WTC11 (cell line): ENCODE results near the gene PPP2R2C. TPM values are rescaled to one million over a fixed set of nuclear protein-coding genes. Genes with fewer than 3 reads are reported as not detected.
A peak's percentile ranks its signal among the peaks of the same experiment; 100 is the strongest.

Experiments
- ATAC-seq: fragments of 200-7000 bp; cut with Tn5 transposase; 2 replicates; pipeline ENCODE4 v1.10.0; 2021; ENCODE audit warnings: mild to moderate bottlenecking, moderate library complexity
- CTCF ChIA-PET: fragments of 300-600 bp; sonication (Branson Sonifier 250); formaldehyde crosslinking; loops from one replicate; lab custom pipeline; 2021; ENCODE audit warnings: antibody characterized with exemption; lab: Charles Lee
- POLR2A ChIA-PET: fragments of 350-600 bp; sonication (Branson Sonifier 250); formaldehyde crosslinking; loops from one replicate; lab custom pipeline; 2021; ENCODE audit warnings: antibody characterized with exemption; lab: Charles Lee
- DNase-seq: peaks from one replicate; pipeline ENCODE4 v3.0.0; 2021; ENCODE audit warnings: low spot score
- H3K27ac Mint-ChIP-seq: 2 replicates; pipeline ENCODE4 v1.8.0; 2021; ENCODE audit warnings: mixed read lengths
- H3K27me3 Mint-ChIP-seq: 2 replicates; pipeline ENCODE4 v1.8.0; 2021; ENCODE audit warnings: low read depth, mild to moderate bottlenecking, moderate library complexity, mixed read lengths
- H3K36me3 Mint-ChIP-seq: 2 replicates; pipeline ENCODE4 v1.8.0; 2021; ENCODE audit warnings: mixed read lengths
- H3K4me1 Mint-ChIP-seq: 2 replicates; pipeline ENCODE4 v1.8.0; 2022; ENCODE audit warnings: mixed read lengths
- H3K4me3 Mint-ChIP-seq: 2 replicates; pipeline ENCODE4 v1.8.0; 2021; ENCODE audit warnings: mild to moderate bottlenecking, moderate library complexity, mixed read lengths
- H3K9me3 Mint-ChIP-seq: 2 replicates; pipeline ENCODE4 v1.8.0; 2021; ENCODE audit warnings: mixed read lengths
- ATF1 ChIP-seq: sonication (generic); formaldehyde crosslinking; IDR thresholded peaks from 2 replicates; pipeline ENCODE4 v1.8.1; 2023; ENCODE audit warnings: mild to moderate bottlenecking, moderate library complexity, missing genetic modification reagents
- CBFB ChIP-seq: sonication (generic); formaldehyde crosslinking; IDR thresholded peaks from 2 replicates; pipeline ENCODE4 v1.8.1; 2022; ENCODE audit warnings: mild to moderate bottlenecking, low read depth, missing genetic modification reagents
- ELF4 ChIP-seq: sonication (generic); formaldehyde crosslinking; IDR thresholded peaks from 2 replicates; pipeline ENCODE4 v1.8.1; 2022; ENCODE audit warnings: low read depth, mild to moderate bottlenecking, moderate library complexity, missing genetic modification reagents
- HMGA2 ChIP-seq: fragments of 250-450 bp; sonication (Bioruptor Pico); IDR thresholded peaks from 2 replicates; pipeline ENCODE4 v1.4.0; 2021; ENCODE audit warnings: mild to moderate bottlenecking, moderate library complexity
- JUN ChIP-seq: sonication (generic); formaldehyde crosslinking; IDR thresholded peaks from 2 replicates; pipeline ENCODE4 v1.8.0; 2023; ENCODE audit warnings: mild to moderate bottlenecking, missing genetic modification reagents
- NR3C1 ChIP-seq: sonication (generic); formaldehyde crosslinking; conservative IDR thresholded peaks from 2 replicates; pipeline ENCODE4 v1.8.1; 2023; ENCODE audit warnings: low read depth, mild to moderate bottlenecking, missing genetic modification reagents
- SMAD3 ChIP-seq: sonication (generic); formaldehyde crosslinking; IDR thresholded peaks from 2 replicates; pipeline ENCODE4 v1.8.0; 2022; ENCODE audit warnings: missing genetic modification reagents, mild to moderate bottlenecking, borderline replicate concordance
- TEAD4 ChIP-seq: sonication (generic); formaldehyde crosslinking; IDR thresholded peaks from 2 replicates; pipeline ENCODE4 v1.8.0; 2022; ENCODE audit warnings: mild to moderate bottlenecking, missing genetic modification reagents
- ZNF416 ChIP-seq: fragments of 250-450 bp; sonication (Bioruptor Pico); IDR thresholded peaks from 2 replicates; pipeline ENCODE4 v1.9.0; 2021; ENCODE audit warnings: mild to moderate bottlenecking, inconsistent platforms
- total RNA-seq: library from RNA; stranded (reverse); gene quantifications from 3 replicates; pipeline ENCODE4 v1.2.3, GENCODE V29; 2021
- TF ChIP-seq, protein P1 (sequence below): sonication (generic); formaldehyde crosslinking; IDR thresholded peaks from 2 replicates; pipeline ENCODE4 v1.8.0; 2022; ENCODE audit warnings: mild to moderate bottlenecking, missing genetic modification reagents
- TF ChIP-seq, protein P2 (sequence below): sonication (generic); formaldehyde crosslinking; IDR thresholded peaks from 2 replicates; pipeline ENCODE4 v1.8.0; 2023; ENCODE audit warnings: mild to moderate bottlenecking, missing genetic modification reagents
- TF ChIP-seq, protein P3 (sequence below): sonication (generic); formaldehyde crosslinking; IDR thresholded peaks from 2 replicates; pipeline ENCODE4 v1.8.0; 2023; ENCODE audit warnings: missing genetic modification reagents
- TF ChIP-seq, protein P4 (sequence below): sonication (generic); formaldehyde crosslinking; IDR thresholded peaks from 2 replicates; pipeline ENCODE4 v1.8.0; 2023; ENCODE audit warnings: missing genetic modification reagents, mild to moderate bottlenecking, borderline replicate concordance
- TF ChIP-seq, protein P5 (sequence below): sonication (generic); formaldehyde crosslinking; conservative IDR thresholded peaks from 2 replicates; pipeline ENCODE4 v1.8.1; 2022; ENCODE audit warnings: mild to moderate bottlenecking, missing genetic modification reagents
- TF ChIP-seq, protein P6 (sequence below): sonication (generic); formaldehyde crosslinking; IDR thresholded peaks from 2 replicates; pipeline ENCODE4 v1.8.1; 2022; ENCODE audit warnings: low read depth, mild to moderate bottlenecking, moderate library complexity, missing genetic modification reagents, borderline replicate concordance
- TF ChIP-seq, protein P7 (sequence below): sonication (generic); formaldehyde crosslinking; conservative IDR thresholded peaks from 2 replicates; pipeline ENCODE4 v1.8.1; 2023; ENCODE audit warnings: mild to moderate bottlenecking, low read depth, missing genetic modification reagents, moderate library complexity

PPP2R2C gene
- total RNA-seq, 1 experiment from 2014 or later = 11.5 TPM

DNA sequence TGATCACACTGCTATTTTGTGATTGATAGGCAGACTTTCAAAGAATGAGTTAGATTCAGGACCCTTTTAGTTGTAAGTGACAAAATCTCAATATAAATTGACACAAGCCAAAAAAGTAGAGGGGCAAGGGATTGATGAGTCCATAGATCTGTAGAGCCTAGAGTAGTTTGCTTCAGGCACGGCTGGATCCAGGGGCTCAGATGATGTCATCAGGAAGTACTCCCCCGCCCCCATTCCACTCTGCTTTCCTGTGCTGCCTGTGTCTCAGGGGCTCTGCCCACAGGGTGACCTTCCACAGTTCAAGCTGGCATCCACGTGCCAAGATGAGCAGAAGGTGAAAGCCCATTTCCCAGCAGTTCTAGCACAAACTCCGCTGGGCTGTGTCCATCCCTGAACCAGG is 189.1 kb downstream of the PPP2R2C start:
- Mint-ChIP-seq H3K4me3 (no peak overlapping the region), H3K9me3 (no peaks in the 10 kb centered on the region), H3K4me1 (no peaks in the 10 kb centered on the region), H3K27me3 (no peaks in the 10 kb centered on the region), H3K36me3 (peaks cover 7% of the 10 kb centered on the region; the same call in 1 of the 2 replicates), H3K27ac (no peak overlapping the region)
- POLR2A ChIA-PET = no interaction called here
- CTCF ChIA-PET = interaction anchor here (0.9 kb wide), 1 partner anchor 33 kb away, joined by 4 read pairs; no protein-coding TSS in a partner anchor
- ATAC-seq = no peak
- TF ChIP-seq, protein P1, sequence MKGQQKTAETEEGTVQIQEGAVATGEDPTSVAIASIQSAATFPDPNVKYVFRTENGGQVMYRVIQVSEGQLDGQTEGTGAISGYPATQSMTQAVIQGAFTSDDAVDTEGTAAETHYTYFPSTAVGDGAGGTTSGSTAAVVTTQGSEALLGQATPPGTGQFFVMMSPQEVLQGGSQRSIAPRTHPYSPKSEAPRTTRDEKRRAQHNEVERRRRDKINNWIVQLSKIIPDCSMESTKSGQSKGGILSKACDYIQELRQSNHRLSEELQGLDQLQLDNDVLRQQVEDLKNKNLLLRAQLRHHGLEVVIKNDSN (CRISPR knock-in tag) = no peak
- TF ChIP-seq TEAD4 (no peak), ATF1 (no peak), JUN (CRISPR knock-in tag) (no peak)
- TF ChIP-seq, protein P2, sequence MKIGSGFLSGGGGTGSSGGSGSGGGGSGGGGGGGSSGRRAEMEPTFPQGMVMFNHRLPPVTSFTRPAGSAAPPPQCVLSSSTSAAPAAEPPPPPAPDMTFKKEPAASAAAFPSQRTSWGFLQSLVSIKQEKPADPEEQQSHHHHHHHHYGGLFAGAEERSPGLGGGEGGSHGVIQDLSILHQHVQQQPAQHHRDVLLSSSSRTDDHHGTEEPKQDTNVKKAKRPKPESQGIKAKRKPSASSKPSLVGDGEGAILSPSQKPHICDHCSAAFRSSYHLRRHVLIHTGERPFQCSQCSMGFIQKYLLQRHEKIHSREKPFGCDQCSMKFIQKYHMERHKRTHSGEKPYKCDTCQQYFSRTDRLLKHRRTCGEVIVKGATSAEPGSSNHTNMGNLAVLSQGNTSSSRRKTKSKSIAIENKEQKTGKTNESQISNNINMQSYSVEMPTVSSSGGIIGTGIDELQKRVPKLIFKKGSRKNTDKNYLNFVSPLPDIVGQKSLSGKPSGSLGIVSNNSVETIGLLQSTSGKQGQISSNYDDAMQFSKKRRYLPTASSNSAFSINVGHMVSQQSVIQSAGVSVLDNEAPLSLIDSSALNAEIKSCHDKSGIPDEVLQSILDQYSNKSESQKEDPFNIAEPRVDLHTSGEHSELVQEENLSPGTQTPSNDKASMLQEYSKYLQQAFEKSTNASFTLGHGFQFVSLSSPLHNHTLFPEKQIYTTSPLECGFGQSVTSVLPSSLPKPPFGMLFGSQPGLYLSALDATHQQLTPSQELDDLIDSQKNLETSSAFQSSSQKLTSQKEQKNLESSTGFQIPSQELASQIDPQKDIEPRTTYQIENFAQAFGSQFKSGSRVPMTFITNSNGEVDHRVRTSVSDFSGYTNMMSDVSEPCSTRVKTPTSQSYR (CRISPR knock-in tag) = no peak
- TF ChIP-seq, protein P3, sequence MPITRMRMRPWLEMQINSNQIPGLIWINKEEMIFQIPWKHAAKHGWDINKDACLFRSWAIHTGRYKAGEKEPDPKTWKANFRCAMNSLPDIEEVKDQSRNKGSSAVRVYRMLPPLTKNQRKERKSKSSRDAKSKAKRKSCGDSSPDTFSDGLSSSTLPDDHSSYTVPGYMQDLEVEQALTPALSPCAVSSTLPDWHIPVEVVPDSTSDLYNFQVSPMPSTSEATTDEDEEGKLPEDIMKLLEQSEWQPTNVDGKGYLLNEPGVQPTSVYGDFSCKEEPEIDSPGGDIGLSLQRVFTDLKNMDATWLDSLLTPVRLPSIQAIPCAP (CRISPR knock-in tag) = no peak
- TF ChIP-seq, protein P4, sequence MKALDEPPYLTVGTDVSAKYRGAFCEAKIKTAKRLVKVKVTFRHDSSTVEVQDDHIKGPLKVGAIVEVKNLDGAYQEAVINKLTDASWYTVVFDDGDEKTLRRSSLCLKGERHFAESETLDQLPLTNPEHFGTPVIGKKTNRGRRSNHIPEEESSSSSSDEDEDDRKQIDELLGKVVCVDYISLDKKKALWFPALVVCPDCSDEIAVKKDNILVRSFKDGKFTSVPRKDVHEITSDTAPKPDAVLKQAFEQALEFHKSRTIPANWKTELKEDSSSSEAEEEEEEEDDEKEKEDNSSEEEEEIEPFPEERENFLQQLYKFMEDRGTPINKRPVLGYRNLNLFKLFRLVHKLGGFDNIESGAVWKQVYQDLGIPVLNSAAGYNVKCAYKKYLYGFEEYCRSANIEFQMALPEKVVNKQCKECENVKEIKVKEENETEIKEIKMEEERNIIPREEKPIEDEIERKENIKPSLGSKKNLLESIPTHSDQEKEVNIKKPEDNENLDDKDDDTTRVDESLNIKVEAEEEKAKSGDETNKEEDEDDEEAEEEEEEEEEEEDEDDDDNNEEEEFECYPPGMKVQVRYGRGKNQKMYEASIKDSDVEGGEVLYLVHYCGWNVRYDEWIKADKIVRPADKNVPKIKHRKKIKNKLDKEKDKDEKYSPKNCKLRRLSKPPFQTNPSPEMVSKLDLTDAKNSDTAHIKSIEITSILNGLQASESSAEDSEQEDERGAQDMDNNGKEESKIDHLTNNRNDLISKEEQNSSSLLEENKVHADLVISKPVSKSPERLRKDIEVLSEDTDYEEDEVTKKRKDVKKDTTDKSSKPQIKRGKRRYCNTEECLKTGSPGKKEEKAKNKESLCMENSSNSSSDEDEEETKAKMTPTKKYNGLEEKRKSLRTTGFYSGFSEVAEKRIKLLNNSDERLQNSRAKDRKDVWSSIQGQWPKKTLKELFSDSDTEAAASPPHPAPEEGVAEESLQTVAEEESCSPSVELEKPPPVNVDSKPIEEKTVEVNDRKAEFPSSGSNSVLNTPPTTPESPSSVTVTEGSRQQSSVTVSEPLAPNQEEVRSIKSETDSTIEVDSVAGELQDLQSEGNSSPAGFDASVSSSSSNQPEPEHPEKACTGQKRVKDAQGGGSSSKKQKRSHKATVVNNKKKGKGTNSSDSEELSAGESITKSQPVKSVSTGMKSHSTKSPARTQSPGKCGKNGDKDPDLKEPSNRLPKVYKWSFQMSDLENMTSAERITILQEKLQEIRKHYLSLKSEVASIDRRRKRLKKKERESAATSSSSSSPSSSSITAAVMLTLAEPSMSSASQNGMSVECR = no peak
- DNase-seq = no peak

DNA sequence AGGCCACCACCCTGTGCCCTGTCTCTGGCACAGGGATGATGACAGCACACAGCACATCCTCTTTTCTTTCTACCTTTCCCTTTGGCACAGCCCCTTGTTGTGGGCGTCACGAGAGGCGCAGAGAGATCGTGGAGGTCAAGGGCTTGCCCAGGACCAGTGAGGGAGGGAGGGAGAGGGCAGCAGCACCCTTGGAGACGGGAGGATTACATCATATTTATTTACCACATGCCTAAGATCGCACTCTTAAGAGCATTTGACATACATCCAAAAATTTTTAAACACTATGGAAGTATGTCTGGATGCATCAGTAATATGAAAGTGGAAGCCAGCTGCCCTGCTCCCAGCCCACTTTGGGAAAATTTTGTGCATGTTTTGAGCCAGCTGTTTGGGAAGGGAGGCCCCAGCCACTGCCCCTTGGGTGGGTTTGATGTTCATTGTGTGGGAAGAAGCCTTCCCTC is 190.1 kb downstream of the PPP2R2C start:
- no peaks in the 10 kb centered on the region for H3K4me1 Mint-ChIP-seq
- TF ChIP-seq SMAD3 = no peak
- no peak overlapping the region for H3K4me3 Mint-ChIP-seq
- no peaks in the 10 kb centered on the region for H3K9me3 Mint-ChIP-seq
- H3K36me3 Mint-ChIP-seq = peaks cover 5% of the 10 kb centered on the region; the same call in 1 of the 2 replicates
- H3K27ac Mint-ChIP-seq = peak overlapping the region; percentile 72; the same call in 1 of the 2 replicates
- ChIA-PET POLR2A (no interaction called here), CTCF (interaction anchor here (0.9 to 2.0 kb wide), 2 partner anchors 31 to 32 kb away, joined by 4 to 12 read pairs; no protein-coding TSS in a partner anchor)
- no peak for ATAC-seq
- no peak for DNase-seq
- no peaks in the 10 kb centered on the region for H3K27me3 Mint-ChIP-seq

DNA sequence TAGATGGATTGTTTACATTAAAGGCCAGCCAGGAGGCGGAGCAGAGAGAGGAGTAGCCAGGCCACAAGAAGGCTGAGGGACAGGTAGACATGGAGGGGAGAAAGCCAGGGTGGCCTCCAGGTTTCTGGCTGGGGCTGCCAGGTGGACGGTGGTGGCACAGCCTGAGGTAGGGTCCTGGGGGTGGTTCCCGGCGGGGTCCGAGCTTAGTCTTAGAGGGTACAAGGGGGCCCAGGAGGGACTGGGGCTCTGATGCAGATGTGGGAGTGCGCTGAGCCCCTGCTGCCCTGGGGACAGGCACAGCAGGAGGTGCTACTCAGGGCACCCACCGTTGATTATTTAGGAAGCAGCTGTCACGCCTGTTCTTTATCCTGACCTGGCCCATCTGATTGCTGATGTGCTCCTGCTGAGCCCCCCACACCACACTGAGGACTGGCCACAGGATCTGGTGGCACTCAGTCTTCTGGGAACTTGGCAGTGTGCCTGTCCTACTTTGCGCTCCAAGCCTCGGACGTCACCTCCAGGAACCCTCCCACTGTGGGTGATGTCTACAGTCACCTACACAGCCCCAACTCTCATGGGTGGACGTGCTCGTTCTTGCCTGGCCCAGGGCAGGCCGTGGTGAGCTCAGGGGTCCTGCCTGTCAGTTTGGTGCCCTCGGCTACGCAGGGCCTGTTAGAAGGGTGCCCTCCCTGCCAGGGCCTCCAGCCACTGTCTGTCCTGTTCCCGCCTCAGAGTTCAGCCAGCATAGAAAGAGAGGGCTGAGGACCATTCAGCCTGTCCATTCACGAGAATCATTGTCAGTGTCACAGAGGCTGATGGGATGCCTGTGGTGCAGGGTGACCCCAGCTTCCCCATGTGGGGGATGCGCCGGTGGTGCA is 190.7 kb downstream of the PPP2R2C start:
- no peak for DNase-seq
- H3K27ac Mint-ChIP-seq = peak overlapping the region; percentile 76
- POLR2A ChIA-PET = no interaction called here
- H3K4me1 Mint-ChIP-seq = no peaks in the 10 kb centered on the region
- H3K9me3 Mint-ChIP-seq = no peaks in the 10 kb centered on the region
- ATAC-seq = no peak
- H3K27me3 Mint-ChIP-seq = no peaks in the 10 kb centered on the region
- peaks cover 5% of the 10 kb centered on the region; the same call in 1 of the 2 replicates for H3K36me3 Mint-ChIP-seq
- H3K4me3 Mint-ChIP-seq = no peak overlapping the region
- CTCF ChIA-PET = interaction anchor here (1.2 to 2.0 kb wide), 3 partner anchors 31 to 50 kb away, joined by 4 to 12 read pairs (median 5); no protein-coding TSS in a partner anchor
- TF ChIP-seq, protein P5, sequence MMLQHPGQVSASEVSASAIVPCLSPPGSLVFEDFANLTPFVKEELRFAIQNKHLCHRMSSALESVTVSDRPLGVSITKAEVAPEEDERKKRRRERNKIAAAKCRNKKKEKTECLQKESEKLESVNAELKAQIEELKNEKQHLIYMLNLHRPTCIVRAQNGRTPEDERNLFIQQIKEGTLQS (CRISPR knock-in tag) = no peak
- TF ChIP-seq HMGA2 (CRISPR knock-in tag) (no peak), ZNF416 (CRISPR knock-in tag) (no peak), NR3C1 (CRISPR knock-in tag) (no peak), CBFB (CRISPR knock-in tag) (no peak), ELF4 (CRISPR knock-in tag) (no peak)
- TF ChIP-seq, protein P6, sequence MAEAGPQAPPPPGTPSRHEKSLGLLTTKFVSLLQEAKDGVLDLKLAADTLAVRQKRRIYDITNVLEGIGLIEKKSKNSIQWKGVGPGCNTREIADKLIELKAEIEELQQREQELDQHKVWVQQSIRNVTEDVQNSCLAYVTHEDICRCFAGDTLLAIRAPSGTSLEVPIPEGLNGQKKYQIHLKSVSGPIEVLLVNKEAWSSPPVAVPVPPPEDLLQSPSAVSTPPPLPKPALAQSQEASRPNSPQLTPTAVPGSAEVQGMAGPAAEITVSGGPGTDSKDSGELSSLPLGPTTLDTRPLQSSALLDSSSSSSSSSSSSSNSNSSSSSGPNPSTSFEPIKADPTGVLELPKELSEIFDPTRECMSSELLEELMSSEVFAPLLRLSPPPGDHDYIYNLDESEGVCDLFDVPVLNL (CRISPR knock-in tag) = no peak
- TF ChIP-seq, protein P7, sequence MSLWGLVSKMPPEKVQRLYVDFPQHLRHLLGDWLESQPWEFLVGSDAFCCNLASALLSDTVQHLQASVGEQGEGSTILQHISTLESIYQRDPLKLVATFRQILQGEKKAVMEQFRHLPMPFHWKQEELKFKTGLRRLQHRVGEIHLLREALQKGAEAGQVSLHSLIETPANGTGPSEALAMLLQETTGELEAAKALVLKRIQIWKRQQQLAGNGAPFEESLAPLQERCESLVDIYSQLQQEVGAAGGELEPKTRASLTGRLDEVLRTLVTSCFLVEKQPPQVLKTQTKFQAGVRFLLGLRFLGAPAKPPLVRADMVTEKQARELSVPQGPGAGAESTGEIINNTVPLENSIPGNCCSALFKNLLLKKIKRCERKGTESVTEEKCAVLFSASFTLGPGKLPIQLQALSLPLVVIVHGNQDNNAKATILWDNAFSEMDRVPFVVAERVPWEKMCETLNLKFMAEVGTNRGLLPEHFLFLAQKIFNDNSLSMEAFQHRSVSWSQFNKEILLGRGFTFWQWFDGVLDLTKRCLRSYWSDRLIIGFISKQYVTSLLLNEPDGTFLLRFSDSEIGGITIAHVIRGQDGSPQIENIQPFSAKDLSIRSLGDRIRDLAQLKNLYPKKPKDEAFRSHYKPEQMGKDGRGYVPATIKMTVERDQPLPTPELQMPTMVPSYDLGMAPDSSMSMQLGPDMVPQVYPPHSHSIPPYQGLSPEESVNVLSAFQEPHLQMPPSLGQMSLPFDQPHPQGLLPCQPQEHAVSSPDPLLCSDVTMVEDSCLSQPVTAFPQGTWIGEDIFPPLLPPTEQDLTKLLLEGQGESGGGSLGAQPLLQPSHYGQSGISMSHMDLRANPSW (CRISPR knock-in tag) = no peak
